ENCODE data around the gene IYD.
"Not testable (repeated sequence)": the region's sequence is repeated elsewhere in the genome, so short reads cannot be mapped to it uniquely, and the experiment has no call there.

Gene IYD

GRCh38 chr6:150435832-150436231 lies 67.0 kb downstream of the IYD start:
- DNase-seq = no peak

GRCh38 chr6:150439373-150439772 lies 70.6 kb downstream of the IYD start:
- DNase-seq = no peak

GRCh38 chr6:150443621-150444020 lies 74.8 kb downstream of the IYD start:
- DNase-seq = no peak

- DNase-seq = no peak
These were observed 75.5 kb downstream of the IYD start for GRCh38 chr6:150444308-150444707.

- DNase-seq = no peak
These were observed 76.7 kb downstream of the IYD start for GRCh38 chr6:150445486-150445885.

GRCh38 chr6:150448221-150448620 lies 79.4 kb downstream of the IYD start:
- DNase-seq = no peak

- not testable (repeated sequence) for DNase-seq
These were observed 80.2 kb downstream of the IYD start for GRCh38 chr6:150449055-150449454.

GRCh38 chr6:150450918-150451317 lies 82.1 kb downstream of the IYD start:
- DNase-seq = no peak

- DNase-seq = no peak
These were observed 83.1 kb downstream of the IYD start for GRCh38 chr6:150451807-150452427.

GRCh38 chr6:150452428-150453243 lies 83.8 kb downstream of the IYD start:
- DNase-seq = no peak

GRCh38 chr6:150453357-150453756 lies 84.5 kb downstream of the IYD start:
- peak; percentile 10 for DNase-seq
